GM21825 (cell line): Measurements from ENCODE around the gene OSBPL2.

Source experiments
- ATAC-seq: cut with Tn5 transposase; IDR thresholded peaks from one replicate; pipeline ENCODE4 v1.9.1; 2021; ENCODE audit warnings: mild to moderate bottlenecking, moderate library complexity; ENCODE audit not compliant: unreplicated experiment

Gene OSBPL2

GRCh38 chr20:62237801-62238568 lies at the start of gene OSBPL2:
Gene OSBPL2 (plus strand): TSS chr20:62238521. CDS start chr20:62256185, 17,664 bp downstream.
- peak; percentile 96 for ATAC-seq

GRCh38 chr20:62190639-62191411 lies 47.5 kb upstream of the OSBPL2 start:
- ATAC-seq = no peak

DNA sequence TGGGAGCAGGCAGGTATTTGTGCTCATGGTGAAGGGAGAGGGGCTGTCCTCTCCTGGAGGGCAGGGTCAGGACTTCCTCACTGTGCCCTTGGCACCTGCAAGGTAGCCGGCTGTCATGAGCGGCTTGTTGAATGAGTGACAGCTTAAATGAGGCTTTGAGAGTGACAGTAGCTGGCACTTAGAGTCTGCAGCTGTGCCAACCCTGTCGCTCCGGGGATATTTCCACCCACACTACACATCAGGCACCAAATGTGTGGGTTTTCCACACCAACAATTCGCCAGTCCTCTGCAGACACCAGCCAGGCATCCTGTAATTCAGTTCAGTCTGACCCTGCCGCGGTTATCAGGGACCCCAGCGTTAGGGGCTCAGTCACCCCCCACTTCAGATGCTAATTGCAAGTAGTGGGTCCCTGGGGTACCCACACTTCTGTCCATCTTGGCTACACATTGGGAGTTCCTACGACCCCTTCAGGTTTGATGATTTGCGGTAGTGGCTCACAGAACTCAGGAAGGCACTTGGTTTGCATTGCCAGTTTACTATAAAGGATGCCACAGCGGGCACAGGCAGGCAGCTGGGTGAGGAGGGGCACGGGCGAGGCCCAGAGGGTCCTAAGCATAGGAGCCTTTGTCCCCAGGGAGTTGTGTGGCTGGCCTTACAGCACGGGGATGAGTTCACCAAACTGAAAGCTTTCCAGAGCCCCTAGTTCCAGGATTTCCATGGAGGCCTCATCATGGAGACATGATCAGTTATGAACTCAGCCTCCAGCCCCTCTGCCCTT lies 46.4 kb upstream of the OSBPL2 start:
- no peak for ATAC-seq

DNA sequence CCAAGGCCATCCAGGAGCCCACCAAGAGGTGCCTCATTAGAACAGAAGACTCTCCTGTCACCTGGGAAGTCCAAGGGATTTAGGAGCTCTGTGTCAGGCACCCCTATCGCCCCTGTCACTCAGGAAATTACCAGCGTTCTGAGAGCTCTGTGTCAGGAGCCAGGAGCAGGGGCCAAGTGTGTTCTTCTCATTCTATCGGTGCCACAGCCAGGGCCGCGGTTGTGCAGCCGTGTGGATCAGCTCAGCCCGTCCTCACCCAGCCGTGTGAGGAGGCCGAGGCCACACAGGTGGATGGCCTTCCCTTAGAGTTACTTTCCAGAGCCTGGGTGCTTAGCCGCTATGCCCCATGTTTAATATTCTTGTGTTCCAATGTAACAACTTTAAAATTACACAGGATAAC lies 45.7 kb upstream of the OSBPL2 start:
- no peak for ATAC-seq

DNA sequence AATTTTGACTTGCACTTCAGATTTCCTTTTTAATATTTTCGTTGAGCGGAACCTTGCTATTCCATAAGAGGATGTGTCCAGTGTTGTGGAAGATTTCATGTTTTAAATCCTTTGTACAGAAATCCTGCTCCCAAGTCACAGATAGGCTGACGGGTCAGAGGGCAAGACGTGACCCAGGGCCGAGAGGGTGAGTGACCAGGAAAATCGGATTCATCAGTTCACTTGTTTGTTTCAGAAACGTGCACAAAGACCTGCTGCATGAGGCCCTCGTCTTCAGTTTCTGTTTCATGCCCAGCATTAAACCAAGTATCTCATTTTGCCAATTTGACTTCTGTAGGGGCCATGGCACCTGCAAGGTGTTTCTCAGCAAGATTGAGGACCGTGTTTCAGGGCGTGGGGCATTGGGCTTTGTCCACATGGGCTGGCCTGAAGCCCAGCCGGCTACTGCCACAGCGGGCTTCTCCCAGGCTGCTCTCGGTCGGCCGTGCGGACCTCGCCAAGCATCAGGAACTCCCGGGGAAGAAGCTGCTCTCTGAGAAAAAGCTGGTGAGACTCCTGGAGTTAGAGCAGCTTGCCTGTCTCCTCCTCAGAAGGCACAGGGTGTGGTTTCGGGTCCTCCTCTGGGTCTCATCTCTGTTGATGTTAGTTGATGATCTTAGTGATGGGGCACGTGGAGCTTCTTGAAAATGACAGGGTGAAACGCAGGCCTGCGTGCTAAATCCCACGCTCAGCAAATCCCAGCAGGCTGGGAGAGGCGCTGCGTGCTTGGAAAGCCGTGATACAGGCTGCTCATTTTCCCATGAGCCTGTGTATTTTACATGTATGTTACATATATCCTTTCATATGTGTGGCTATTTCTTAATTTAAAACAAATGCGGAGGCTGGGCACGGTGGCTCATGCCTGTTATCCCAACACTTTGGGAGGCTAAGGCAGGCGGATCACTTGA lies 45.0 kb upstream of the OSBPL2 start:
- ATAC-seq = no peak

DNA sequence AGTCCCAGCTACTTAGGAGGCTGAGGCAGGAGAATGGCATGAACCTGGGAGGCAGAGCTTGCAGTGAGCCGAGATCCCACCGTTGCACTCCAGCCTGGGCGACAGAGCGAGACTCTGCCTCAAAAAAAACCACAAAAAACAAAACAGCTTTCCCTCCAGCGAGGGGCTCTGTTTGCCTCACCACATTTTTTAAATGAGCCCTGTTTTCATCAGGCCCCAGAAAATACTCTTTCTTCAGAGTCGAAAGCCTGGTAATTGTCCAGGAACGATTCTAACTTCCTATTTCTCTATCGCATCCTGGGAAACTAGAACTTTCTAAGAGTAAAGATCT lies 43.3 kb upstream of the OSBPL2 start:
- ATAC-seq = no peak

DNA sequence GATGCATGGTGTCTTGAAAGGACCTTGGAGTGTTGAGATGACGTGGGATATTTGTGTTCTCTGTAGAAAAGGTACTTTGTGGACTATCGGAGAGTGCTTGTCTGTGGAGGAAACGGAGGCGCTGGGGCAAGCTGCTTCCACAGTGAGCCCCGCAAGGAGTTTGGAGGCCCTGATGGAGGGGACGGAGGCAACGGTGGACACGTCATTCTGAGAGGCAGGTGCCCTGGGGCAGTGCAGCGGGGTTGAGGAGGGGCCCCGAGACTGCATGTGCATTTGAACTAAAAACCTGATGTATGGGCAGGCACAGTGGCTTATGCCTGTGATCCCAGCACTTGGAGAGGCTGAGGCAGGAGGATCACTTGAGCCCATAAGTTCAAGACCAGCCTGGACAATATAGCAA lies 42.6 kb upstream of the OSBPL2 start:
- ATAC-seq = no peak

- no peak for ATAC-seq
These were observed 42.0 kb upstream of the OSBPL2 start for GRCh38 chr20:62196286-62196685.

DNA sequence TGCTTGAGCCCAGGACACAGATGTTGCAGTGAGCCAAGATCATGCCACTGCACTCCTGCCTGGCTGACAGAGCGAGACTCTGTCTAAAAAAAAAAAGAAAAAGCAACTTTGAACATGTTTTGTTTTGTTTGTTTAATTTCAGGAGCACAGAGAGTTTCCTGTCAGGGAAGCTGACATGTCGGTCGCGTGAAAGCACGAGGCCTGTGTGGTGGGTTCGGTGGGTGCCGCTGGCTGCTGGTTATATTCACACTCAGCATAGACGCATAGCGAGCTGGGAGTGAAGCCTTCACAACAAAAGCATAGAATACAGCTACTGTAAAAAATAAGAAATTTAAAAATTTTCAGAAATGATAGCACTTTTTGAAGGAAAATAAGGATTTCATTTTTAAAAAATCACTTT lies 41.0 kb upstream of the OSBPL2 start:
- no peak for ATAC-seq

DNA sequence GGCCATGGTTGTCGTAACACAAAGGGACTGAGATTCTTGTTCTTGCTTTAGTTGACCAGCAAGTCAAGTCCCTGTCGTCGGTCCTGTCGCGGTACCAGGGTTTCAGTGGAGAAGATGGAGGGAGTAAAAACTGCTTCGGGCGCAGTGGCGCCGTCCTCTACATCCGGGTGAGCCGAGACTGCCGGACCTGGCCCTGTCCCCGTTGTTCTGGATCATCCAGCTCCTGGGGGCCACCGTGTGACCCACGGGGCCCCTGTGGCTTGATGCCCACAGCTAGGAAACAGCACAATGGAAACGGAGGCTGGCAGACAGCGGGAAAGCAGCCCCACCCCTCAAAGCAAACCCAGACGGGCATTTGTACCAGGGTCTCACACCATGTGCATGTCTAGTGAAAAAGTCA lies 40.5 kb upstream of the OSBPL2 start:
- no peak for ATAC-seq

DNA sequence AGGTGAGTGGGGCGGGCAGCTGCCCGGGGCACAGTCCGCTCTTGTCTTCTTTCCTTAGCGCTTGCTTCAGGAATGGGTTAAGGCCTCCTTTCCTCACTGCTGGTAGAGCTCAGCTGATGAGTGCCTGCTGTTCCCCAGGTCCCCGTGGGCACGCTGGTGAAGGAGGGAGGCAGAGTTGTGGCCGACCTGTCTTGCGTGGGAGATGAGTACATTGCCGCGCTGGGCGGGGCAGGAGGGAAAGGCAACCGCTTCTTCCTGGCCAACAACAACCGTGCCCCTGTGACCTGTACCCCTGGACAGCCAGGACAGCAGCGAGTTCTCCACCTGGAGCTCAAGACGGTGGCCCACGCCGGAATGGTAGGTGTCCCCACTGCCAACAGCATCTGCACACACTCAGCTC lies 39.8 kb upstream of the OSBPL2 start:
- ATAC-seq = no peak

DNA sequence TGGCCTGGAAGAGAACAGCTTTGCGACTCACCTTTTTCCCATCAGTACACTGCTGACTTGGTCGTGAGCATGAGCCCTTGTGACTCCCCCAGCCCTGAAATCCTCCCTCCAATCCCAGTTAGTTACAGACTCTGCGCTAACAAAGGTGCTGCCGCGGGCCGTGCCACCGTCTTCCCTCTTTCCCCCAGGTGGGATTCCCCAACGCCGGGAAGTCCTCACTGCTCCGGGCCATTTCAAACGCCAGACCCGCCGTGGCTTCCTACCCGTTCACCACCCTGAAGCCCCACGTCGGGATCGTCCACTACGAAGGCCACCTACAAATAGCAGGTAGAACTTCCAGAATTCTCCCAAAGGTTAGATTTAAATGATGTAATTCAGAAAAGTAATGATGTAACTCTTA lies 39.4 kb upstream of the OSBPL2 start:
- ATAC-seq = no peak

GRCh38 chr20:62200491-62201172 lies 37.7 kb upstream of the OSBPL2 start:
- ATAC-seq = no peak

- no peak for ATAC-seq
These were observed 36.9 kb upstream of the OSBPL2 start for GRCh38 chr20:62201173-62202082.

GRCh38 chr20:62202083-62202395 lies 36.3 kb upstream of the OSBPL2 start:
- ATAC-seq = no peak

DNA sequence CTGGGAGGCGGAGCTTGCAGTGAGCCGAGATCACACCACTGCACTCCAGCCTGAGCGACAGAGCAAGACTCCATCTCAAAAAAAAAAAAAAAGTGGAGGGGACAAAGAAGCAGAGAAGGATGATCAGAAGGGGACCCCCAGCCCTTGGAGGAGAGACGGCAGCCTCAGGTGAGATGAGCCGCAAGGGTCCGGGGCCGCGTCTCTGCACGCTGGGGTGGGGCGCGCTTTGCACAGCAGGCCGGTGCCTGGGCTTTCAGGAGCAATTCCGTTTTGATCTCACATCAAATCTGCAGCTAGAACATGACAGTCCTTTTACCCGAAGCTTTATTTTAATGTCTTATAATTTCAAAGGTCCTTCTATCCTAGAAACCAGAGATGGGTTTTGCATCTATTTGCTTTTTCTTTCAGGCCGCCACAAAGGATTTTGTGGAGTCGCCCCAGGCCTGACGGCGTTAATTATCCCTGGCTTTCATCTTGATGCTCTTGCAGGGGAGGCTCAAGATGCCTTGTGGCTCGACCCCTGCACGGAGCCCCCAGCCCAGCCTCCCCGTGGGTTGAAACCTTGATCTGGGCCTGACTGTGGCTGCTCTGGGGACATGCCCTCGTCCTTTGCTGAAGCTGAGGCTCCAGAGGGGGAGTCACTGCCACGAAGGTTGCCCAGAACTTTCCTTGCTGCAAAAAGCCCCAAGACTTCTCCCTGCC lies 35.5 kb upstream of the OSBPL2 start:
- ATAC-seq = no peak

DNA sequence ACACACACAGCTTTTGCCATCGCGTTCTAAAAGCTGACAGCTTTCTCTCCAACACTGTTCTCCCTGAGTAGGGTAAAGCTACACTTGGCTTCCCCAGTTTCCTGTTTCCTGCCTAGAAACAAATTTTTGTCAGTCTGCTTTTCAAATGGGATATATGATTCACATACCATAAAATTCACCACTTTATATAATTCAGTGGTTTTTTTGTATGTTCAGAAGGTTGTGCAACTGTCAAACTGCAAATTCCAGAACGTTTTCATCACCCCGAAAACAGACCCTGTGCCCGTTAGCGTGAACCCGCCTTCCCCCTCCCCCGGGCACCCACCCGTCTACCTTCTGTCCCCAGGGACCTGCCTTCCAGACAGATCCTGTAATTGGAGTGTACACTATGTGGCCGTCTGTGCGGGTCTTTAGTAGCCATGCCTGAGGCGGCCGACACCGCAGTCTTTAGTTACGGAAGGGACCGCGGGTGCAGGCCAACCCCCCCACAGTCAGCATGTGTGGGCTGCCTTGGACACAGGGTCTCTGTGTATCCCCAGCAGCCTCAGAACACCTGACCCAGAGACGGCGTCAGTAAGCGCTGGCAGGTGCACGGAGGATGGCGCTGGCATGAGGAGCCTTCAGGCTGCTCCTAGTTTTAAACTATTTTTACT lies 34.8 kb upstream of the OSBPL2 start:
- no peak for ATAC-seq
